Neuronal stem cell (in vitro differentiated cells): ENCODE results near the gene POLD4.

Experiments
- DNase-seq: peaks from one replicate; pipeline ENCODE4 v3.0.0-alpha.2; 2013; ENCODE audit warnings: low spot score
- H2AFZ ChIP-seq: one replicate; pipeline ENCODE4 v1.6.1; 2013; ENCODE audit warnings: mild to moderate bottlenecking, low read length, inconsistent platforms
- H2AK5ac ChIP-seq: 2 replicates; pipeline ENCODE4 v1.6.1; 2013; ENCODE audit warnings: low read depth, mild to moderate bottlenecking, inconsistent platforms, low read length, moderate library complexity, mixed read lengths
- H2BK120ac ChIP-seq: 2 replicates; pipeline ENCODE4 v1.6.1; 2013; ENCODE audit warnings: low read depth, mild to moderate bottlenecking, inconsistent platforms, low read length, moderate library complexity, mixed read lengths
- H2BK12ac ChIP-seq: one replicate; pipeline ENCODE4 v1.6.1; 2013; ENCODE audit warnings: low read length, inconsistent platforms
- H2BK15ac ChIP-seq: 2 replicates; pipeline ENCODE4 v1.6.1; 2013; ENCODE audit warnings: mild to moderate bottlenecking, low read length, inconsistent platforms, mixed read lengths
- H2BK5ac ChIP-seq: one replicate; pipeline ENCODE4 v1.6.1; 2013; ENCODE audit warnings: inconsistent platforms, mild to moderate bottlenecking, low read length, moderate library complexity
- H3K14ac ChIP-seq: one replicate; pipeline ENCODE4 v1.6.1; 2013; ENCODE audit warnings: low read length, inconsistent platforms
- H3K18ac ChIP-seq: 2 replicates; pipeline ENCODE4 v1.6.1; 2013; ENCODE audit warnings: low read length, inconsistent platforms
- H3K23ac ChIP-seq: 2 replicates; pipeline ENCODE4 v1.6.1; 2013; ENCODE audit warnings: low read depth, mild to moderate bottlenecking, mixed read lengths, low read length, inconsistent platforms; ENCODE audit not compliant: poor library complexity
- H3K27ac ChIP-seq: replicated peaks from 3 replicates; pipeline ENCODE4 v1.5.1; 2013; ENCODE audit warnings: low read length, inconsistent platforms
- H3K27me3 ChIP-seq, 3 experiments: 2 replicates each; pipeline ENCODE4 v1.6.1; 2013; ENCODE audit warnings: low read length in 3 of 3, mild to moderate bottlenecking in 2 of 3, inconsistent platforms in 1 of 3, low read depth in 1 of 3, mixed read lengths in 1 of 3, moderate library complexity in 1 of 3; ENCODE audit not compliant: control insufficient read depth in 3 of 3, insufficient read depth in 3 of 3
- H3K36me3 ChIP-seq, 2 donors: replicated peaks in 1 of 2; 2 replicates each; pipeline ENCODE4 v1.6.1; 2013; ENCODE audit warnings: low read length in 2 of 2; ENCODE audit not compliant: control insufficient read depth in 2 of 2, insufficient read depth in 2 of 2
- H3K4ac ChIP-seq: 2 replicates; pipeline ENCODE4 v1.6.1; 2013; ENCODE audit warnings: inconsistent platforms, mild to moderate bottlenecking, low read length, moderate library complexity
- H3K4me1 ChIP-seq, 2 donors: 1 replicate in 1 of 2; 2 replicates in 1 of 2; pipeline ENCODE4 v1.6.1; 2013; ENCODE audit warnings: low read length in 2 of 2, low read depth in 1 of 2; ENCODE audit not compliant: control insufficient read depth in 2 of 2, insufficient read depth in 1 of 2
- H3K4me2 ChIP-seq: one replicate; pipeline ENCODE4 v1.6.1; 2013; ENCODE audit warnings: mild to moderate bottlenecking, low read length, inconsistent platforms; ENCODE audit not compliant: insufficient read depth, poor library complexity, severe bottlenecking
- H3K4me3 ChIP-seq, 2 donors: 2 replicates each; pipeline ENCODE4 v1.5.1; 2013; ENCODE audit warnings: low read length in 2 of 2, mild to moderate bottlenecking in 2 of 2, inconsistent platforms in 1 of 2, moderate library complexity in 1 of 2
- H3K79me1 ChIP-seq: one replicate; pipeline ENCODE4 v1.6.1; 2013; ENCODE audit warnings: low read depth, mild to moderate bottlenecking, inconsistent platforms, low read length, moderate library complexity
- H3K9ac ChIP-seq: one replicate; pipeline ENCODE4 v1.6.1; 2013; ENCODE audit warnings: mild to moderate bottlenecking, low read depth, low read length, inconsistent platforms; ENCODE audit not compliant: poor library complexity
- H3K9me3 ChIP-seq, 2 donors: replicated peaks in 1 of 2; 2 replicates each; pipeline versions ENCODE3 to v1.6.1; 2013; ENCODE audit warnings: low read length in 2 of 2, mild to moderate bottlenecking in 2 of 2, inconsistent platforms in 1 of 2, low read depth in 1 of 2, mixed read lengths in 1 of 2, moderate library complexity in 1 of 2; ENCODE audit not compliant: control insufficient read depth in 2 of 2, insufficient read depth in 1 of 2
- H4K8ac ChIP-seq: one replicate; pipeline ENCODE4 v1.6.1; 2013; ENCODE audit warnings: low read depth, mild to moderate bottlenecking, inconsistent platforms, low read length, moderate library complexity
- H4K91ac ChIP-seq: one replicate; pipeline ENCODE4 v1.6.1; 2013; ENCODE audit warnings: low read length, low read depth, mild to moderate bottlenecking, inconsistent platforms; ENCODE audit not compliant: poor library complexity
- whole genome bisulfite sequencing, 2 donors: extraction: QIAGEN DNeasy Blood & Tissue Kit; methylation state at CpG; one replicate each; pipeline ENCODE4 v1.1.7; 2013; ENCODE audit warnings: missing lambda C conversion rate in 2 of 2, mixed read lengths in 1 of 2; ENCODE audit not compliant: insufficient read length in 2 of 2, insufficient replicate concordance in 1 of 2; ENCODE audit errors: extremely low coverage in 2 of 2; 5-methylcytosine and 5-hydroxymethylcytosine counted together

POLD4 gene

GRCh38 chr11:67371189-67371910 lies 18.0 kb upstream of the POLD4 start:
- H3K4me3 ChIP-seq = peak overlapping the region; percentile 69 to 71
- H2AK5ac ChIP-seq = peak overlapping the region; percentile 98
- peak overlapping the region; percentile 97 for H3K23ac ChIP-seq
- peak overlapping the region; percentile 66 for H2BK12ac ChIP-seq
- peak overlapping the region; percentile 97 for H2BK120ac ChIP-seq
- no peaks in the 10 kb centered on the region for H3K9me3 ChIP-seq
- no peak for DNase-seq
- H2BK5ac ChIP-seq = no peak overlapping the region
- H3K4me2 ChIP-seq = peak overlapping the region; percentile 67
- H2AFZ ChIP-seq = no peak overlapping the region
- H3K27me3 ChIP-seq = peaks cover 0 to 6% (median 0%) of the 10 kb centered on the region in 3 experiments
- H3K4me1 ChIP-seq = peaks cover 35 to 46% of the 10 kb centered on the region in 2 donors
- no peaks in the 10 kb centered on the region for H3K36me3 ChIP-seq
- no peak overlapping the region for H3K27ac ChIP-seq
- H3K18ac ChIP-seq = peak overlapping the region; percentile 96
- H3K4ac ChIP-seq = peak overlapping the region; percentile 93
- H4K8ac ChIP-seq = no peak overlapping the region
- no CpG with 5 or more reads among the region's 8 CpGs for WGBS, 2 donors
- H3K9ac ChIP-seq = peak overlapping the region; percentile 86
- peak overlapping the region; percentile 94 for H2BK15ac ChIP-seq
- H4K91ac ChIP-seq = peak overlapping the region; percentile 65
- peaks cover 10% of the 10 kb centered on the region for H3K79me1 ChIP-seq
- peak overlapping the region; percentile 47 for H3K14ac ChIP-seq

- H3K4me1 ChIP-seq = peaks cover 30 to 38% of the 10 kb centered on the region in 2 donors
- H3K9ac ChIP-seq = peak overlapping the region; percentile 71
- H3K4me3 ChIP-seq = no peak overlapping the region
- H3K36me3 ChIP-seq = peaks cover 0 to 4% of the 10 kb centered on the region in 2 donors
- DNase-seq = no peak
- H2BK120ac ChIP-seq = peak overlapping the region; percentile 34
- H2BK5ac ChIP-seq = no peak overlapping the region
- no CpG with 5 or more reads among the region's 14 CpGs for WGBS, 2 donors
- H4K8ac ChIP-seq = no peak overlapping the region
- H2BK15ac ChIP-seq = peak overlapping the region; percentile 87
- H3K27ac ChIP-seq = no peak overlapping the region
- H3K79me1 ChIP-seq = peaks cover 10% of the 10 kb centered on the region
- no peak overlapping the region for H4K91ac ChIP-seq
- peak overlapping the region; percentile 57 for H3K18ac ChIP-seq
- H2AFZ ChIP-seq = no peak overlapping the region
- H2AK5ac ChIP-seq = peak overlapping the region; percentile 16
- no peak overlapping the region for H3K4me2 ChIP-seq
- no peak overlapping the region for H3K4ac ChIP-seq
- H3K9me3 ChIP-seq = no peaks in the 10 kb centered on the region
- H2BK12ac ChIP-seq = peak overlapping the region; percentile 33
- no peak overlapping the region for H3K23ac ChIP-seq
- H3K27me3 ChIP-seq = peaks cover 0 to 6% (median 0%) of the 10 kb centered on the region in 3 experiments
- H3K14ac ChIP-seq = no peak overlapping the region
These were observed 17.2 kb upstream of the POLD4 start for GRCh38 chr11:67370351-67371076.

DNA sequence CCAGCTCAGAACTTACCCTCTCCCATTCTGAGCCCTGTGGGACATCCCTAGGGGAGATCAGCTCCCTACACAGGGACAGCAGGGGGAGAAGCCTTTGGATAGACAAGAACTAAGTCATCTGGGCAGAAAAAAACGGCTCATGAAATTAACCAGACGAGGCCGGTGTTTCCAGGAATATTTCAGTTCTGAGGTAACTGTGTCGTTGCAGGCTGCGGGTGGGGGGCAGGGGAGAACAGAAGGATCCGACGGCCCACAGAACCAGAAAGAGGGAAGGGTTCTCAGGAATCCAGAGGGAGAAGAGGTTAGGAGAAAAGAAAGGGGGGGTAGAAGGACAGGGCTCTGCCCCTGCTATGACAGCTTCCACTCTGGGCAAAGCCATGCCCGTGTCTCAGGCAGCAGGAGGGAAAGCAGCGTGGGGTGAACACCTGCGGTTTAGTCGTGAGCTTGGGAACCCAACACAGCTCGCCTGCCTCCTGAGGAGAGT lies 16.5 kb upstream of the POLD4 start:
- no peaks in the 10 kb centered on the region for H3K9me3 ChIP-seq
- no peak overlapping the region for H3K4me3 ChIP-seq
- no peak overlapping the region for H3K27ac ChIP-seq
- peaks cover 0 to 6% (median 0%) of the 10 kb centered on the region in 3 experiments for H3K27me3 ChIP-seq
- no peak overlapping the region for H4K8ac ChIP-seq
- no CpG with 5 or more reads among the region's 12 CpGs for WGBS, 2 donors
- no peak overlapping the region for H3K14ac ChIP-seq
- no peak overlapping the region for H2BK15ac ChIP-seq
- no peak overlapping the region for H3K4ac ChIP-seq
- H2BK12ac ChIP-seq = no peak overlapping the region
- peaks cover 0 to 10% of the 10 kb centered on the region in 2 donors for H3K36me3 ChIP-seq
- peak overlapping the region; percentile 38 for H3K18ac ChIP-seq
- no peak overlapping the region for H3K4me2 ChIP-seq
- H2AFZ ChIP-seq = no peak overlapping the region
- peak overlapping the region; percentile 16 for H2AK5ac ChIP-seq
- no peak for DNase-seq
- H3K23ac ChIP-seq = no peak overlapping the region
- peak overlapping the region; percentile 50 for H3K9ac ChIP-seq
- H2BK5ac ChIP-seq = no peak overlapping the region
- H4K91ac ChIP-seq = no peak overlapping the region
- H3K4me1 ChIP-seq = peaks cover 27 to 32% of the 10 kb centered on the region in 2 donors
- H2BK120ac ChIP-seq = no peak overlapping the region
- peaks cover 10% of the 10 kb centered on the region for H3K79me1 ChIP-seq

GRCh38 chr11:67369275-67369674 lies 15.9 kb upstream of the POLD4 start:
- no peak overlapping the region for H2BK5ac ChIP-seq
- no peak overlapping the region for H3K9ac ChIP-seq
- H3K4ac ChIP-seq = no peak overlapping the region
- no peak overlapping the region for H3K14ac ChIP-seq
- no peaks in the 10 kb centered on the region for H3K9me3 ChIP-seq
- no peak overlapping the region for H3K4me2 ChIP-seq
- no peak for DNase-seq
- no peak overlapping the region for H4K91ac ChIP-seq
- H3K27me3 ChIP-seq = peaks cover 0 to 6% (median 0%) of the 10 kb centered on the region in 3 experiments
- H3K4me1 ChIP-seq = peaks cover 21 to 26% of the 10 kb centered on the region in 2 donors
- no peak overlapping the region for H2BK12ac ChIP-seq
- H2AFZ ChIP-seq = no peak overlapping the region
- H4K8ac ChIP-seq = no peak overlapping the region
- peak overlapping the region in 1 of 2 donors; percentile 53 for H3K4me3 ChIP-seq
- H3K36me3 ChIP-seq = peaks cover 2 to 15% of the 10 kb centered on the region in 2 donors
- WGBS, 2 donors = no CpG with 5 or more reads among the region's 8 CpGs
- no peak overlapping the region for H3K27ac ChIP-seq
- no peak overlapping the region for H3K18ac ChIP-seq
- H2BK15ac ChIP-seq = no peak overlapping the region
- H2BK120ac ChIP-seq = no peak overlapping the region
- H2AK5ac ChIP-seq = peak overlapping the region; percentile 12
- H3K23ac ChIP-seq = no peak overlapping the region
- H3K79me1 ChIP-seq = peaks cover 10% of the 10 kb centered on the region
